ENCODE measurements around the gene ZNRF1.

DNA sequence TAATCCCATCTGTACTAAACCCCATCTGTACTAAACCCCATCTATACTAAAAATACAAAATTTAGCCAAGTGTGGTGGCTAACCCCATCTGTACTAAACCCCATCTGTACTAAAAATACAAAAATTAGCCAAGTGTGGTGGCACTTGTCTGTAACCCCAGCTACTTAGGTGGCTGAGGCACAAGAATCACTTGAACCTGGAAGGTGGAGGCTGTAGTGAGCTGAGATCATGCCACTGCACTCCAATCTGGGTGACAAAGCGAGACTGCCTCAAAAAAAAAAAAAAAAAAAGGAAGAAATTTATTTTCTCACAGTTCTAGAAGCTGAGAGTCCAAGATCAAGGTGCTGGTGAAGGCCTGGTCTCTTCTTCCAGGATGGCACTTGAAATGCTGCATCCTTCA, 161.6 kb downstream of the ZNRF1 start:
- TF ChIP-seq, protein P1, sequence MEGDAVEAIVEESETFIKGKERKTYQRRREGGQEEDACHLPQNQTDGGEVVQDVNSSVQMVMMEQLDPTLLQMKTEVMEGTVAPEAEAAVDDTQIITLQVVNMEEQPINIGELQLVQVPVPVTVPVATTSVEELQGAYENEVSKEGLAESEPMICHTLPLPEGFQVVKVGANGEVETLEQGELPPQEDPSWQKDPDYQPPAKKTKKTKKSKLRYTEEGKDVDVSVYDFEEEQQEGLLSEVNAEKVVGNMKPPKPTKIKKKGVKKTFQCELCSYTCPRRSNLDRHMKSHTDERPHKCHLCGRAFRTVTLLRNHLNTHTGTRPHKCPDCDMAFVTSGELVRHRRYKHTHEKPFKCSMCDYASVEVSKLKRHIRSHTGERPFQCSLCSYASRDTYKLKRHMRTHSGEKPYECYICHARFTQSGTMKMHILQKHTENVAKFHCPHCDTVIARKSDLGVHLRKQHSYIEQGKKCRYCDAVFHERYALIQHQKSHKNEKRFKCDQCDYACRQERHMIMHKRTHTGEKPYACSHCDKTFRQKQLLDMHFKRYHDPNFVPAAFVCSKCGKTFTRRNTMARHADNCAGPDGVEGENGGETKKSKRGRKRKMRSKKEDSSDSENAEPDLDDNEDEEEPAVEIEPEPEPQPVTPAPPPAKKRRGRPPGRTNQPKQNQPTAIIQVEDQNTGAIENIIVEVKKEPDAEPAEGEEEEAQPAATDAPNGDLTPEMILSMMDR (IDR thresholded peaks at IDR 0.05; ENCODE audit: low read depth, low read length, missing input control): no peak
- TF ChIP-seq HNF4G (IDR thresholded peaks at IDR 0.05) (no peak), TAF1 (conservative IDR thresholded peaks at IDR 0.05) (no peak), YY1 (IDR thresholded peaks at IDR 0.05) (no peak), RAD21 (IDR thresholded peaks at IDR 0.05) (no peak), SP1 (IDR thresholded peaks at IDR 0.05) (no peak), GABPA (IDR thresholded peaks at IDR 0.05 in 1 of 2, conservative IDR thresholded peaks at IDR 0.05 in 1 of 2) (no peak), JUND (IDR thresholded peaks at IDR 0.05) (no peak)
- TF ChIP-seq, protein P2, sequence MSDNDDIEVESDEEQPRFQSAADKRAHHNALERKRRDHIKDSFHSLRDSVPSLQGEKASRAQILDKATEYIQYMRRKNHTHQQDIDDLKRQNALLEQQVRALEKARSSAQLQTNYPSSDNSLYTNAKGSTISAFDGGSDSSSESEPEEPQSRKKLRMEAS (IDR thresholded peaks at IDR 0.05): no peak
